Heart left ventricle (tissue), 16 donors: Measurements from ENCODE around the gene DHX57. TPM values are rescaled to one million over a fixed set of nuclear protein-coding genes. Genes with fewer than 3 reads are reported as not detected.

Experiments
- ATAC-seq, 4 donors: fragments of 200-7000 bp; cut with Tn5 transposase; one replicate each; pipeline ENCODE4 v1.9.1; 2020 to 2022; ENCODE audit warnings: moderate library complexity in 4 of 4, mild to moderate bottlenecking in 3 of 4, moderate number of reproducible peaks in 1 of 4
- DNase-seq, 5 donors: peaks; one replicate each; pipeline ENCODE4 v3.0.0-alpha.2; 2020
- H3K27ac ChIP-seq, 12 donors: fragments of 200-600 bp; sonication (generic) in 4 of 12; one replicate each; pipeline versions ENCODE4 v1.5.0 to v1.8.0; 2016 to 2022; ENCODE audit warnings: mild to moderate bottlenecking in 2 of 12
- H3K27me3 ChIP-seq, 9 donors: fragments of 200-600 bp; sonication (generic) in 2 of 9; one replicate each; pipeline versions ENCODE4 v1.5.1 to v1.8.0; 2016 to 2022; ENCODE audit warnings: mild to moderate bottlenecking in 3 of 9
- H3K36me3 ChIP-seq, 9 donors: fragments of 200-600 bp; sonication (generic) in 2 of 9; one replicate each; pipeline versions ENCODE4 v1.5.0 to v1.8.0; 2018 to 2022; ENCODE audit warnings: mild to moderate bottlenecking in 2 of 9
- H3K4me1 ChIP-seq, 12 donors: fragments of 200-600 bp; sonication (generic) in 4 of 12; one replicate each; pipeline versions ENCODE4 v1.5.0 to v1.8.0; 2016 to 2022; ENCODE audit warnings: mild to moderate bottlenecking in 3 of 12
- H3K4me3 ChIP-seq, 12 donors: fragments of 200-600 bp; sonication (generic) in 4 of 12; one replicate each; pipeline versions ENCODE4 v1.5.0 to v1.8.0; 2017 to 2022; ENCODE audit warnings: mild to moderate bottlenecking in 9 of 12, moderate library complexity in 4 of 12
- H3K9me3 ChIP-seq, 12 donors: fragments of 200-600 bp; sonication (generic) in 4 of 12; one replicate each; pipeline versions ENCODE4 v1.5.0 to v1.8.0; 2016 to 2022; ENCODE audit warnings: mild to moderate bottlenecking in 1 of 12
- CTCF ChIP-seq, 12 donors: fragments of 200-600 bp; sonication (generic) in 4 of 12; IDR thresholded peaks; one replicate each; pipeline versions ENCODE4 v1.5.0 to v1.8.0; 2018 to 2022; ENCODE audit warnings: antibody characterized with exemption in 12 of 12, mild to moderate bottlenecking in 5 of 12
- POLR2A ChIP-seq, 2 donors: fragments of 450-650 bp; IDR thresholded peaks; one replicate each; pipeline ENCODE4 v1.6.1; 2017; ENCODE audit warnings: antibody characterized with exemption in 2 of 2, mild to moderate bottlenecking in 2 of 2, moderate library complexity in 2 of 2
- WGBS, 4 donors: extraction: QIAGEN DNeasy Blood & Tissue Kit in 2 of 4; methylation state at CpG; one replicate each; pipeline versions ENCODE4 v1.1.5 to v1.1.7; 2013 to 2018; 5-methylcytosine and 5-hydroxymethylcytosine counted together
- intact Hi-C, 10 donors: fragments of 100-400 bp; cut with DNase I; formaldehyde crosslinking; loops; one replicate each; pipeline versions ENCODE4 v1.11.1 to v1.14.2; 2022
- polyA plus RNA-seq, 2 donors: library from polyadenylated mRNA; stranded (reverse); fragments of 200-250 nt; gene quantifications; one replicate each; pipeline ENCODE4 v1.2.3, GENCODE V29; 2013
- total RNA-seq, 9 donors: library from RNA; depleted of rRNA in 2 of 9; stranded (reverse); fragments of >200 nt in 2 of 9; fragmentation: NEBNext Ultra II Directional in 3 of 9; extraction: Animal tissue kit (Norgen Biotek cat#: 25700) in 3 of 9; gene quantifications; one replicate each; pipeline versions ENCODE4 v1.1.0 to v1.2.4, GENCODE V29; 2016 to 2023
- donor health status: ischemic (EF 13 %, LVEDD 7.1; RV severe dilation, severe dysfunction).
- donor health status: healthy with polysubstance abuse.
- donor health status: DM: no; HTN: yes; CAD: no.
- donor health status: DM: no; HTN: no; CAD: no.
- donor health status: ischemic (EF 25% LVEDD 6.9; RV normal size, moderate dysfunction).
- donor health status: ischemic (EF 25% LVEDD 5.7; RV mildly dilated, moderate dysfunction).
- donor health status: healthy.
- donor health status: DM: yes; HTN: yes; CAD: no.
- donor health status: ischemic (EF 35%, LVEDD 5.7; RV mildly dilated, moderate dysfunction).
- donor health status: nonischemic (EF 11% LVEDD 7.7; RV severe dilation, severe dysfunction).
- donor health status: DM: yes; HTN: yes; CAD: no.
- donor health status: PGD.
- donor health status: ischemic (EF 29% LVEDD 5.4; RV normal size, mild dysfunction).
- donor health status: nonischemic (EF 23%, LVEDD 6.1; RV moderate dilation, normal function).

The DHX57 gene
- total and polyA plus RNA-seq, 11 donors, result 4.1 to 15.0 (median 9.4) TPM

GRCh38 chr2:38775097-38775920 is 100.4 kb downstream of the DHX57 start:
- ATAC-seq (no peak), DNase-seq (no peak)
- 87 to 90% (median 88%) methylated on average over 17 of the region's 17 CpGs for WGBS, 4 donors
- H3K27ac ChIP-seq, result no peak overlapping the region
- TF ChIP-seq POLR2A (IDR thresholded peaks at IDR 0.05) (no peak), CTCF (IDR thresholded peaks at IDR 0.05) (no peak)
- intact Hi-C loops, result no loop called here
- H3K36me3 ChIP-seq, result peaks cover 0 to 4% (median 0%) of the 10 kb centered on the region in 9 donors
- H3K9me3 ChIP-seq, result no peaks in the 10 kb centered on the region
- no peak overlapping the region for H3K4me3 ChIP-seq
- peaks cover 0 to 15% (median 7%) of the 10 kb centered on the region in 12 donors for H3K4me1 ChIP-seq
- no peaks in the 10 kb centered on the region for H3K27me3 ChIP-seq

- ATAC-seq (no peak), DNase-seq (no peak)
- intact Hi-C loops, result no loop called here
- Histone ChIP-seq H3K27ac (no peak overlapping the region), H3K27me3 (no peaks in the 10 kb centered on the region), H3K9me3 (no peaks in the 10 kb centered on the region), H3K4me1 (no peaks in the 10 kb centered on the region), H3K4me3 (no peak overlapping the region), H3K36me3 (no peaks in the 10 kb centered on the region)
- 66 to 71% (median 69%) methylated on average over 5 of the region's 5 CpGs for WGBS, 4 donors
- no peak for TF ChIP-seq POLR2A (IDR thresholded peaks at IDR 0.05)
These were observed 104.1 kb downstream of the DHX57 start for GRCh38 chr2:38771632-38772031.

- no peak overlapping the region for H3K27ac ChIP-seq
- intact Hi-C loops, result no loop called here
- H3K9me3 ChIP-seq, result no peaks in the 10 kb centered on the region
- no peaks in the 10 kb centered on the region for H3K4me1 ChIP-seq
- WGBS, 4 donors, result 88 to 93% (median 90%) methylated on average over 5 of the region's 5 CpGs
- no peak overlapping the region for H3K4me3 ChIP-seq
- DNase-seq (no peak), ATAC-seq (no peak)
- H3K36me3 ChIP-seq, result no peaks in the 10 kb centered on the region
- TF ChIP-seq CTCF (IDR thresholded peaks at IDR 0.05) (no peak), POLR2A (IDR thresholded peaks at IDR 0.05) (no peak)
- no peaks in the 10 kb centered on the region for H3K27me3 ChIP-seq
These were observed 110.2 kb downstream of the DHX57 start for GRCh38 chr2:38765551-38765950.

GRCh38 chr2:38765149-38765548 is 110.6 kb downstream of the DHX57 start:
- Histone ChIP-seq H3K27ac (no peak overlapping the region), H3K36me3 (no peaks in the 10 kb centered on the region), H3K9me3 (no peaks in the 10 kb centered on the region), H3K27me3 (no peaks in the 10 kb centered on the region), H3K4me1 (no peaks in the 10 kb centered on the region), H3K4me3 (no peak overlapping the region)
- DNase-seq, result no peak
- 69 to 74% (median 73%) methylated on average over 4 of the region's 4 CpGs for WGBS, 4 donors
- no peak for ATAC-seq
- intact Hi-C loops, result no loop called here
- TF ChIP-seq POLR2A (IDR thresholded peaks at IDR 0.05), result no peak
- TF ChIP-seq CTCF (IDR thresholded peaks at IDR 0.05), result no peak
